ENCODE measurements around the gene TUBG2.

DNA sequence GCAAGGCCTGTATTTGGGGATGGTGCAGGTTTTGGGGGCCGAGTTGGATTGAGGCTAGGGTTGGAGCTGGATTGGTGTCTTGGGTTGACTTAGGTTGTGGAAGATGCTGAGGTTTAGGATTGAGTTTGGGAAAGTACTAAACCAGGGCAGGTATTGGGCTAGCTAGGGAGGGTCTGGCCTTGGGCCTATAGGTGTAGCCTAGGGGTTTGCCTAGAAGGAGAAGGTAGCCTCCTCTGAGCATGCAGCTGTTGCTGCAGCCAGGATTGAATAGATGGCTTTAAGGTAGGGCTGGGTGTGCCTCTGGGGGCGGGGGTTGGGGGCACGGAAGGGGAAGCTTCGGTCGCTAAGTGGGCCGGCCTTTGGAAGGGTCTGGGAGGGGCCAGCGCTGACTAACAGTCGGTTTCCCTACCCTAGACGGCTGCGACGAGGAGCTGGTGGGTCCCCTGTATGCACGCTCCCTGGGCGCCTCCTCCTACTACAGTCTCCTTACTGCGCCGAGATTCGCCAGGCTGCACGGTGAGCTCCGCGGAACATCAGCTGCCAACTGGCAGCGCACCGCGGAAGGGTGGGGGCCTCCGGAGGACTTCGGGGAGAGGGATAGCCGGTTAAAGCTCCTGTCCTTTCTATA, 24.4 kb downstream of the TUBG2 start:
- TF ChIP-seq POLR2A (IDR thresholded peaks at IDR 0.05): no peak
- TF ChIP-seq, protein P1, sequence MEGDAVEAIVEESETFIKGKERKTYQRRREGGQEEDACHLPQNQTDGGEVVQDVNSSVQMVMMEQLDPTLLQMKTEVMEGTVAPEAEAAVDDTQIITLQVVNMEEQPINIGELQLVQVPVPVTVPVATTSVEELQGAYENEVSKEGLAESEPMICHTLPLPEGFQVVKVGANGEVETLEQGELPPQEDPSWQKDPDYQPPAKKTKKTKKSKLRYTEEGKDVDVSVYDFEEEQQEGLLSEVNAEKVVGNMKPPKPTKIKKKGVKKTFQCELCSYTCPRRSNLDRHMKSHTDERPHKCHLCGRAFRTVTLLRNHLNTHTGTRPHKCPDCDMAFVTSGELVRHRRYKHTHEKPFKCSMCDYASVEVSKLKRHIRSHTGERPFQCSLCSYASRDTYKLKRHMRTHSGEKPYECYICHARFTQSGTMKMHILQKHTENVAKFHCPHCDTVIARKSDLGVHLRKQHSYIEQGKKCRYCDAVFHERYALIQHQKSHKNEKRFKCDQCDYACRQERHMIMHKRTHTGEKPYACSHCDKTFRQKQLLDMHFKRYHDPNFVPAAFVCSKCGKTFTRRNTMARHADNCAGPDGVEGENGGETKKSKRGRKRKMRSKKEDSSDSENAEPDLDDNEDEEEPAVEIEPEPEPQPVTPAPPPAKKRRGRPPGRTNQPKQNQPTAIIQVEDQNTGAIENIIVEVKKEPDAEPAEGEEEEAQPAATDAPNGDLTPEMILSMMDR (IDR thresholded peaks at IDR 0.05): no peak

Measured in gastroesophageal sphincter (tissue), 3 donors.